ENCODE measurements around the gene TMX1.

GRCh38 chr14:51282517-51282916 is 42.5 kb downstream of the TMX1 start:
- TF ChIP-seq CTCF (IDR thresholded peaks at IDR 0.05) (no peak), POLR2A (IDR thresholded peaks at IDR 0.05) (no peak), EP300 (IDR thresholded peaks at IDR 0.05) (no peak)
